Breast epithelium (tissue), 3 donors: Measurements from ENCODE around the gene ATG7.

Experiments
- CTCF ChIP-seq, 3 donors: fragments of 450-650 bp; IDR thresholded peaks; one replicate each; pipeline ENCODE4 v1.5.1; 2016 to 2017; ENCODE audit warnings: antibody characterized with exemption in 3 of 3, mild to moderate bottlenecking in 3 of 3, moderate library complexity in 3 of 3
- POLR2AphosphoS5 ChIP-seq, 3 donors: sonication (generic); formaldehyde crosslinking; IDR thresholded peaks; one replicate each; pipeline ENCODE4 v1.6.1; 2017; ENCODE audit warnings: antibody characterized with exemption in 3 of 3

- TF ChIP-seq CTCF (IDR thresholded peaks at IDR 0.05) (no peak), POLR2AphosphoS5 (IDR thresholded peaks at IDR 0.05) (no peak)
Observed at GRCh38 chr3:11560746-11561145, 288.5 kb downstream of the ATG7 start.
